HG02840 (cell line): ENCODE data around the gene SPTSSB.

ENCODE experiments used
- ATAC-seq: cut with Tn5 transposase; IDR thresholded peaks from one replicate; pipeline ENCODE4 v1.9.1; 2021; ENCODE audit warnings: mild to moderate bottlenecking, moderate library complexity, moderate number of reproducible peaks; ENCODE audit not compliant: unreplicated experiment, low FRiP score

Gene SPTSSB

DNA sequence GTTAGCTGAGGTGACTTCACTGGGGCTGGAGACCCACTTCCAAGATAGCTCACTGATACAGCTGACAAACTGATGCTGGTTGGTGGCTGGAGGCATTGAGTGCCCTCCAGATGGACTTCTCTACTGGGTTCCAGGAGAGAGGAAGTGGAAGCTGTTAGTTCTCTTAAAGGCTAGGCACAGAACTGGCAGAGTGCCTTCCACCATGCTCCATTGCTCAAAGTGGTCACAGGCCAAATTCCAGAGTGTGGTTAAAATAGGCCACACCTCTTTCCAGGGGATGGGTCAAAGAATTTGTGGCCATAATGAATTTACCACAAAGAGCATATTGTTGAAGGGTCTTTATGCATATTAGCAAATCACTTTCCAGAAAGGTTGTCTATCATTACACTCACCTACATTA, 76.0 kb downstream of the SPTSSB start:
- no peak for ATAC-seq
